ENCODE measurements around the gene AS3MT. TPM values are rescaled to one million over a fixed set of nuclear protein-coding genes. Genes with fewer than 3 reads are reported as not detected.

Gene AS3MT
- total and polyA plus RNA-seq, 2 of the 8 experiments (the other 6 are each of a cell fraction or from before 2014, with no cell fraction given) = 5.8 to 10.3 TPM

GRCh38 chr10:102906507-102906906 is 37.2 kb downstream of the AS3MT start:
- Histone ChIP-seq H2AK5ac (ENCODE audit: low read depth, low read length) (no peak overlapping the region), H3K56ac (replicated peaks; ENCODE audit: insufficient read length, low read depth, low read length) (no peak overlapping the region), H4K91ac (replicated peaks; ENCODE audit: insufficient read length, low read length) (no peak overlapping the region), H4K5ac (ENCODE audit: insufficient read length, low read depth, low read length) (no peak overlapping the region), H3K27me3 (replicated peaks in 1 of 4; ENCODE audit: control insufficient read depth in 3 of 4, extremely low read depth in 1 of 4, insufficient read depth in 3 of 4, low read length in 3 of 4) (no peaks in the 10 kb centered on the region), H3K14ac (ENCODE audit: insufficient read length) (no peak overlapping the region), H2BK15ac (ENCODE audit: low read length) (no peak overlapping the region), H2AFZ (ENCODE audit: low read length) (no peak overlapping the region), H3K4me1 (replicated peaks in 1 of 4; ENCODE audit: control insufficient read depth in 3 of 4, insufficient read depth in 4 of 4, low read length in 3 of 4) (no peaks in the 10 kb centered on the region), H3K9me3 (ENCODE audit: insufficient read depth in 2 of 2, low read depth in 1 of 2, low read length in 1 of 2) (no peaks in the 10 kb centered on the region), H3K9ac (replicated peaks in 1 of 4; ENCODE audit: extremely low read depth in 1 of 4, low read depth in 3 of 4, low read length in 3 of 4) (no peak overlapping the region), H2BK120ac (replicated peaks; ENCODE audit: low read depth, low read length) (no peak overlapping the region), H3K27ac (ENCODE audit: low read depth, low read length) (no peak overlapping the region), H2BK12ac (ENCODE audit: low read depth, low read length) (no peak overlapping the region), H3K23ac (ENCODE audit: insufficient read length) (no peak overlapping the region), H3K4ac (replicated peaks; ENCODE audit: insufficient read length, low read depth, low read length) (no peak overlapping the region), H3K79me2 (ENCODE audit: control insufficient read depth in 1 of 2, insufficient read depth in 2 of 2, low read length in 2 of 2) (no peaks in the 10 kb centered on the region), H2BK5ac (ENCODE audit: low read depth, low read length) (no peak overlapping the region), H4K20me1 (replicated peaks in 1 of 2; ENCODE audit: control insufficient read depth in 1 of 2, insufficient read depth in 2 of 2, low read length in 2 of 2) (no peaks in the 10 kb centered on the region), H4K8ac (ENCODE audit: extremely low read depth, insufficient read depth, low read length) (no peak overlapping the region), H3K36me3 (ENCODE audit: control insufficient read depth in 2 of 4, insufficient read depth in 4 of 4, low read length in 3 of 4) (no peaks in the 10 kb centered on the region), H2BK20ac (ENCODE audit: low read length) (no peak overlapping the region), H3K79me1 (ENCODE audit: low read depth, low read length) (no peaks in the 10 kb centered on the region), H3K4me3 (ENCODE audit: extremely low read depth in 1 of 4, insufficient read depth in 2 of 4, low read depth in 3 of 4, low read length in 4 of 4) (no peak overlapping the region), H3K4me2 (ENCODE audit: insufficient read depth in 1 of 2, low read depth in 2 of 2, low read length in 2 of 2) (no peak overlapping the region), H3K23me2 (ENCODE audit: low read depth, low read length) (no peaks in the 10 kb centered on the region), H3K18ac (ENCODE audit: extremely low read depth, low read length) (no peak overlapping the region)
- FAIRE-seq (no peak), DNase-seq (ENCODE audit: low read depth in 1 of 2, low spot score in 2 of 2) (no peak)
- ChIA-PET POLR2A (ENCODE audit: partially characterized antibody) (no interaction called here), CTCF (ENCODE audit: partially characterized antibody) (interaction anchor here (8.0 kb wide), 1 partner anchor 72 kb away, joined by 118 read pairs; the partner anchor contains the start of gene CYP17A1)
- 90% methylated on average over 4 of the region's 4 CpGs; no CpG with 5 or more reads in 1 of the 2 experiments for WGBS, 2 experiments (ENCODE audit: extremely low coverage in 1 of 2, insufficient coverage in 1 of 2, insufficient read length in 1 of 2, insufficient replicate concordance in 2 of 2, low coverage in 1 of 2, low lambda C conversion rate in 2 of 2, missing lambda C conversion rate in 1 of 2)
- TF ChIP-seq CHD1 (IDR thresholded peaks at IDR 0.05; ENCODE audit: low read depth, low read length) (no peak), CREB1 (IDR thresholded peaks at IDR 0.05) (no peak), CHD2 (IDR thresholded peaks at IDR 0.05; ENCODE audit: low read length) (no peak), JUND (IDR thresholded peaks at IDR 0.05; ENCODE audit: low read length) (no peak), RFX5 (IDR thresholded peaks at IDR 0.05; ENCODE audit: borderline replicate concordance, low read depth, low read length) (no peak), SUZ12 (IDR thresholded peaks at IDR 0.05; ENCODE audit: low read length) (no peak), FOSL1 (IDR thresholded peaks at IDR 0.05; ENCODE audit: insufficient read depth, low read depth, low read length) (no peak), RXRA (IDR thresholded peaks at IDR 0.05; ENCODE audit: insufficient read depth, low read depth, low read length) (no peak), E2F6 (IDR thresholded peaks at IDR 0.05) (no peak), YY1 (IDR thresholded peaks at IDR 0.05; ENCODE audit: low read depth, low read length) (no peak), SIX5 (IDR thresholded peaks at IDR 0.05; ENCODE audit: low read depth, low read length) (no peak), TCF12 (IDR thresholded peaks at IDR 0.05; ENCODE audit: low read depth, low read length) (no peak), TAF7 (optimal IDR thresholded peaks at IDR 0.05; ENCODE audit: borderline replicate concordance, low read depth, low read length) (no peak), MAX (IDR thresholded peaks at IDR 0.05) (no peak), CTBP2 (IDR thresholded peaks at IDR 0.05; ENCODE audit: borderline replicate concordance, insufficient read depth, insufficient read length, low read length) (no peak), POLR2A (IDR thresholded peaks at IDR 0.05; ENCODE audit: control extremely low read depth in 1 of 2, low read depth in 2 of 2, low read length in 2 of 2) (no peak)

Data from H1 (cell line).